Lung microvascular endothelial cell (primary cell): ENCODE results near the gene NUP93. TPM values are rescaled to one million over a fixed set of nuclear protein-coding genes. Genes with fewer than 3 reads are reported as not detected.

ENCODE experiments used
- DNase-seq, 2 donors: peaks; one replicate each; pipeline versions ENCODE4 v3.0.0 to v3.0.0-alpha.2; 2010; ENCODE audit warnings: low read depth in 2 of 2
- total RNA-seq: library from RNA; depleted of rRNA; stranded (reverse); fragments of >200 nt; gene quantifications from 2 replicates; pipeline ENCODE4 v1.2.1, GENCODE V29; 2014

Gene NUP93
- total RNA-seq, 1 donor from 2014 or later = 50.2 TPM

- DNase-seq = no peak
Observed at GRCh38 chr16:56847173-56847910, 117.4 kb downstream of the NUP93 start.

- DNase-seq = peak; percentile 68 to 83
Observed at GRCh38 chr16:56848029-56848936, 118.4 kb downstream of the NUP93 start.

- DNase-seq = peak; percentile 51 to 70
Observed at GRCh38 chr16:56848955-56849689, 119.2 kb downstream of the NUP93 start.

- DNase-seq = no peak
Observed at GRCh38 chr16:56849690-56850680, 120.1 kb downstream of the NUP93 start.

GRCh38 chr16:56851671-56852400 is 121.9 kb downstream of the NUP93 start:
- DNase-seq = peak; percentile 34 to 40

- no peak for DNase-seq
Observed at GRCh38 chr16:56852401-56852730, 122.4 kb downstream of the NUP93 start.

- DNase-seq = no peak
Observed at GRCh38 chr16:56852968-56853367, 123.0 kb downstream of the NUP93 start.

- no peak for DNase-seq
Observed at GRCh38 chr16:56855201-56855600, 125.3 kb downstream of the NUP93 start.

- peak; percentile 12 to 70 for DNase-seq
Observed at GRCh38 chr16:56855946-56856345, 126.0 kb downstream of the NUP93 start.

- no peak for DNase-seq
Observed at GRCh38 chr16:56856876-56857447, 127.0 kb downstream of the NUP93 start.

- no peak for DNase-seq
Observed at GRCh38 chr16:56858374-56858773, 128.4 kb downstream of the NUP93 start.

- DNase-seq = no peak
Observed at GRCh38 chr16:56859636-56860035, 129.7 kb downstream of the NUP93 start.

- DNase-seq = no peak
Observed at GRCh38 chr16:56860226-56861020, 130.5 kb downstream of the NUP93 start.

- peak in 1 of 2 donors; percentile 29 for DNase-seq
Observed at GRCh38 chr16:56861092-56861610, 131.2 kb downstream of the NUP93 start.

- no peak for DNase-seq
Observed at GRCh38 chr16:56861756-56862155, 131.8 kb downstream of the NUP93 start.

GRCh38 chr16:56862776-56863175 is 132.8 kb downstream of the NUP93 start:
- DNase-seq = no peak

- no peak for DNase-seq
Observed at GRCh38 chr16:56864960-56865359, 135.0 kb downstream of the NUP93 start, which contains the start of gene SLC12A3. Gene SLC12A3, plus strand, starts transcription at chr16:56865207. Its CDS starts 29 bp downstream, at chr16:56865236.

GRCh38 chr16:56865394-56866062 is 135.6 kb downstream of the NUP93 start:
- DNase-seq = no peak
